ENCODE results near the gene ASB8. TPM values are rescaled to one million over a fixed set of nuclear protein-coding genes. Genes with fewer than 3 reads are reported as not detected.

ASB8 gene
- total and polyA plus RNA-seq, 9 of the 15 experiments (the other 6 are each of a cell fraction or from before 2014, with no cell fraction given): 13.3 to 29.0 (median 19.6) TPM

- TF ChIP-seq CEBPG (CRISPR knock-in tag; IDR thresholded peaks at IDR 0.05) (no peak), CEBPG (tag; conservative IDR thresholded peaks at IDR 0.05 in 1 of 2, IDR thresholded peaks at IDR 0.05 in 1 of 2) (no peak), HIVEP1 (CRISPR knock-in tag; IDR thresholded peaks at IDR 0.05) (no peak), MAFK (IDR thresholded peaks at IDR 0.05; ENCODE audit: low read length) (0 out of 2 replicates have a peak, but pooled peaks have one; percentile 16), RFX7 (CRISPR knock-in tag; IDR thresholded peaks at IDR 0.05) (no peak), ARID1B (IDR thresholded peaks at IDR 0.05) (no peak; the same call in 1 of the 2 replicates), DACH1 (IDR thresholded peaks at IDR 0.05; ENCODE audit: partially characterized antibody) (no peak), DLX4 (CRISPR knock-in tag; IDR thresholded peaks at IDR 0.05) (no peak), ARID2 (IDR thresholded peaks at IDR 0.05) (no peak), GABPA (tag; conservative IDR thresholded peaks at IDR 0.05; ENCODE audit: low read depth) (peak; percentile 99), ETV6 (IDR thresholded peaks at IDR 0.05; ENCODE audit: borderline replicate concordance in 1 of 2, low read depth in 2 of 2, low read length in 1 of 2) (0 out of 4 replicates have a peak, but pooled peaks of 1 of the 2 experiments have one; percentile 28), ETV6 (CRISPR knock-in tag; IDR thresholded peaks at IDR 0.05; ENCODE audit: borderline replicate concordance) (no peak), KAT7 (CRISPR knock-in tag; IDR thresholded peaks at IDR 0.05; ENCODE audit: borderline replicate concordance) (peak; percentile 68), ZNF584 (CRISPR knock-in tag; IDR thresholded peaks at IDR 0.05; ENCODE audit: low read depth) (no peak), ZKSCAN1 (IDR thresholded peaks at IDR 0.05; ENCODE audit: low read depth, low read length) (no peak; the same call in 1 of the 2 replicates), JUND (IDR thresholded peaks at IDR 0.05; ENCODE audit: borderline replicate concordance, low read depth, low read length) (peak; percentile 6; the same call in 1 of the 2 replicates), JUND (tag; IDR thresholded peaks at IDR 0.05; ENCODE audit: borderline replicate concordance, low read depth, low read length) (peak; percentile 37; the same call in 2 of the 3 replicates), RREB1 (CRISPR knock-in tag; IDR thresholded peaks at IDR 0.05) (0 out of 2 replicates have a peak, but pooled peaks have one; percentile 66), SMARCE1 (IDR thresholded peaks at IDR 0.05) (no peak), NFXL1 (CRISPR knock-in tag; IDR thresholded peaks at IDR 0.05) (no peak), RBM22 (IDR thresholded peaks at IDR 0.05; ENCODE audit: low read depth, low read length, poor library complexity, severe bottlenecking) (peak; percentile 79), ZNF134 (CRISPR knock-in tag; conservative IDR thresholded peaks at IDR 0.05) (0 out of 2 replicates have a peak, but pooled peaks have one; percentile 47)
- TF ChIP-seq, protein P1, sequence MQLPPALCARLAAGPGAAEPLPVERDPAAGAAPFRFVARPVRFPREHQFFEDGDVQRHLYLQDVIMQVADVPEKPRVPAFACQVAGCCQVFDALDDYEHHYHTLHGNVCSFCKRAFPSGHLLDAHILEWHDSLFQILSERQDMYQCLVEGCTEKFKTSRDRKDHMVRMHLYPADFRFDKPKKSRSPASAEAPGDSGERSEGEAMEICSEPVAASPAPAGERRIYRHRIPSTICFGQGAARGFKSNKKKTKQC (CRISPR knock-in tag; IDR thresholded peaks at IDR 0.05): peak; percentile 65
Observed at GRCh38 chr12:48105867-48106680, 51.2 kb downstream of the ASB8 start, which contains the start of gene SENP1 (continued).
